K562 (cell line): ENCODE results near the gene MTREX.

Experiments used
- CEBPB ChIP-seq: fragments of 450-650 bp; IDR thresholded peaks from 2 replicates; pipeline ENCODE4 v1.6.1; 2016; ENCODE audit warnings: missing genetic modification characterization, missing compliant biosample characterization
- CHD2 ChIP-seq: IDR thresholded peaks from 2 replicates; pipeline ENCODE4 v1.6.1; 2011; ENCODE audit warnings: low read depth, low read length
- FOXA1 ChIP-seq: fragments of 450-650 bp; IDR thresholded peaks from 2 replicates; pipeline ENCODE4 v1.6.1; 2016; ENCODE audit warnings: mild to moderate bottlenecking, borderline replicate concordance
- HDGF ChIP-seq: fragments of 450-650 bp; IDR thresholded peaks from 2 replicates; pipeline ENCODE4 v1.6.1; 2016
- PHB ChIP-seq: fragments of 250-450 bp; sonication (Bioruptor Pico); IDR thresholded peaks from 2 replicates; pipeline ENCODE4 v1.5.0; 2021
- SMARCA4 ChIP-seq: fragments of 450-650 bp; IDR thresholded peaks from 2 replicates; pipeline ENCODE4 v1.6.1; 2016

DNA sequence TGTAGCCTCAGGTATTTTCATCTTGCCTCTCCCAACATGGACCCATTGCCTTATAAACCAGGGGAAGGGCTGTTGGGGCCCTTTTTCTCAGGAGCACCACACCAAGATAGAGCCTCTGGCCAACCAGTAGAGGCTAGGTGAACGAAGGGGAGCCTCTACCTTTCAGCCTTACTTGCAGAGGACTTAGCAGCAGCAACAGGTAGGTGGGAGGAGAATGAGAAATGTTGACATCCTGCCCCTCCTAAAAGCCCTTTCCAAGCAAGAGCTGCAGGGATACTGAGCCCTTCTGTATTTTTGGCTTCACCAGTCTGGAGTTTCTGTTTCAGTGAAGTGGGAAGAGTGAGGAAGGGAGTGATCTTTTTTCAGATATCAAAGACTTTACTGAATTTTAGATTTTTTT, 77.4 kb downstream of the MTREX start:
- no peak for TF ChIP-seq HDGF
- TF ChIP-seq FOXA1, result no peak
- TF ChIP-seq CHD2, result no peak
- no peak for TF ChIP-seq CEBPB (tag)
- TF ChIP-seq SMARCA4, result no peak
- TF ChIP-seq PHB (CRISPR knock-in tag), result no peak
